D721Med (cell line): ENCODE measurements around the gene STX17.

Experiments used
- DNase-seq: peaks from one replicate; pipeline ENCODE4 v3.0.0; 2011; ENCODE audit warnings: low spot score; ENCODE audit not compliant: insufficient read length
- FAIRE-seq: peaks from 2 replicates; lab custom pipeline; 2011; peaks lifted over from hg19 to GRCh38; lab: Jason Lieb, UNC
- CTCF ChIP-seq: IDR thresholded peaks from 2 replicates; pipeline ENCODE4 v1.5.1; 2012; ENCODE audit warnings: mild to moderate bottlenecking, control low read depth; ENCODE audit not compliant: insufficient read depth; ENCODE audit errors: missing control alignments

The STX17 gene

GRCh38 chr9:99947395-99947794, 40.9 kb downstream of the STX17 start:
- peak; percentile 34 for TF ChIP-seq CTCF

GRCh38 chr9:99948482-99948881, 42.0 kb downstream of the STX17 start:
- no peak for TF ChIP-seq CTCF
- no peak for FAIRE-seq

More at GRCh38 chr9:99947395-99947794, 40.9 kb downstream of the STX17 start:
- FAIRE-seq (no peak), DNase-seq (no peak)

GRCh38 chr9:99948896-99949295, 42.4 kb downstream of the STX17 start:
- TF ChIP-seq CTCF, result no peak
- no peak for FAIRE-seq
- DNase-seq, result no peak

More at GRCh38 chr9:99948482-99948881, 42.0 kb downstream of the STX17 start:
- DNase-seq, result no peak

GRCh38 chr9:99953861-99954507, 47.5 kb downstream of the STX17 start:
- no peak for DNase-seq
- no peak for FAIRE-seq
- TF ChIP-seq CTCF, result no peak

GRCh38 chr9:99954819-99955218, 48.4 kb downstream of the STX17 start:
- no peak for TF ChIP-seq CTCF
- FAIRE-seq (no peak), DNase-seq (no peak)

GRCh38 chr9:99955606-99956005, 49.2 kb downstream of the STX17 start:
- FAIRE-seq (no peak), DNase-seq (no peak)
- TF ChIP-seq CTCF, result no peak

- TF ChIP-seq CTCF, result no peak
- no peak for FAIRE-seq
- DNase-seq, result no peak
Measured at GRCh38 chr9:99962680-99963261, 56.3 kb downstream of the STX17 start.
